HepG2 (cell line): Measurements from ENCODE around the gene CCDC57. TPM values are rescaled to one million over a fixed set of nuclear protein-coding genes. Genes with fewer than 3 reads are reported as not detected.

ENCODE experiments used
- AGO1 ChIP-seq: fragments of 200-400 bp; formaldehyde crosslinking; IDR thresholded peaks from 2 replicates; pipeline ENCODE4 v1.6.1; 2017; ENCODE audit warnings: mild to moderate bottlenecking, low read depth, low read length, moderate library complexity; ENCODE audit not compliant: poor library complexity, severe bottlenecking
- AHR ChIP-seq: IDR thresholded peaks from 2 replicates; pipeline ENCODE4 v1.6.1; 2018; ENCODE audit warnings: missing genetic modification reagents, missing compliant biosample characterization
- FOXA3 ChIP-seq: IDR thresholded peaks from 2 replicates; pipeline ENCODE4 v1.6.1; 2016; ENCODE audit warnings: missing genetic modification reagents, missing compliant biosample characterization
- FOXP4 ChIP-seq: sonication (generic); formaldehyde crosslinking; IDR thresholded peaks from 2 replicates; pipeline ENCODE4 v1.4.0; 2020; ENCODE audit warnings: missing genetic modification reagents
- HIVEP1 ChIP-seq: sonication (generic); formaldehyde crosslinking; IDR thresholded peaks from 2 replicates; pipeline ENCODE4 v1.4.0; 2020; ENCODE audit warnings: mild to moderate bottlenecking, missing genetic modification reagents
- JDP2 ChIP-seq: sonication (generic); formaldehyde crosslinking; IDR thresholded peaks from 2 replicates; pipeline ENCODE4 v1.8.1; 2022; ENCODE audit warnings: missing genetic modification reagents, borderline replicate concordance
- KAT2B ChIP-seq: fragments of 150-350 bp; IDR thresholded peaks from 2 replicates; pipeline ENCODE4 v1.6.1; 2014; ENCODE audit warnings: low read depth, low read length, borderline replicate concordance
- KDM5B ChIP-seq: sonication (generic); formaldehyde crosslinking; IDR thresholded peaks from 2 replicates; pipeline ENCODE4 v1.4.0; 2020; ENCODE audit warnings: missing genetic modification reagents, mild to moderate bottlenecking, borderline replicate concordance
- MAX ChIP-seq: IDR thresholded peaks from 2 replicates; pipeline ENCODE4 v1.6.1; 2012; ENCODE audit warnings: inconsistent platforms
- MEIS2 ChIP-seq: sonication (generic); formaldehyde crosslinking; IDR thresholded peaks from 2 replicates; pipeline ENCODE4 v1.9.0; 2021; ENCODE audit warnings: mild to moderate bottlenecking, missing genetic modification reagents
- MTA3 ChIP-seq: sonication (generic); formaldehyde crosslinking; IDR thresholded peaks from 2 replicates; pipeline ENCODE4 v1.4.0; 2020; ENCODE audit warnings: missing genetic modification reagents
- MYC ChIP-seq: sonication (generic); formaldehyde crosslinking; IDR thresholded peaks from 2 replicates; pipeline ENCODE4 v1.9.0; 2021; ENCODE audit warnings: missing genetic modification reagents, borderline replicate concordance
- NRL ChIP-seq: sonication (generic); formaldehyde crosslinking; IDR thresholded peaks from 2 replicates; pipeline ENCODE4 v1.5.0; 2020; ENCODE audit warnings: missing genetic modification reagents, mild to moderate bottlenecking, moderate library complexity, borderline replicate concordance
- SALL1 ChIP-seq: sonication (generic); formaldehyde crosslinking; IDR thresholded peaks from 2 replicates; pipeline ENCODE4 v1.8.0; 2022; ENCODE audit warnings: mild to moderate bottlenecking, missing genetic modification reagents
- SMAD3 ChIP-seq: sonication (generic); formaldehyde crosslinking; IDR thresholded peaks from 2 replicates; pipeline ENCODE4 v1.4.0; 2020; ENCODE audit warnings: missing genetic modification reagents
- SMYD3 ChIP-seq: sonication (generic); formaldehyde crosslinking; IDR thresholded peaks from 2 replicates; pipeline ENCODE4 v1.8.1; 2023; ENCODE audit warnings: mild to moderate bottlenecking, missing genetic modification reagents
- SNRNP70 ChIP-seq: fragments of 200-400 bp; formaldehyde crosslinking; IDR thresholded peaks from 2 replicates; pipeline ENCODE4 v1.6.1; 2017; ENCODE audit warnings: mild to moderate bottlenecking, low read depth, low read length, moderate library complexity
- SP5 ChIP-seq: IDR thresholded peaks from 2 replicates; pipeline ENCODE4 v1.6.1; 2016; ENCODE audit warnings: low read depth, borderline replicate concordance
- TARDBP ChIP-seq: sonication (generic); formaldehyde crosslinking; IDR thresholded peaks from 2 replicates; pipeline ENCODE4 v1.8.0; 2022; ENCODE audit warnings: mild to moderate bottlenecking, missing genetic modification reagents
- TERF1 ChIP-seq: sonication (generic); formaldehyde crosslinking; IDR thresholded peaks from 2 replicates; pipeline ENCODE4 v1.8.0; 2022; ENCODE audit warnings: mild to moderate bottlenecking, missing genetic modification reagents, moderate library complexity
- ZBTB25 ChIP-seq: IDR thresholded peaks from 2 replicates; pipeline ENCODE4 v1.6.1; 2018; ENCODE audit warnings: missing genetic modification reagents
- ZNF17 ChIP-seq: sonication (generic); formaldehyde crosslinking; IDR thresholded peaks from 2 replicates; pipeline ENCODE4 v1.5.0; 2020; ENCODE audit warnings: mild to moderate bottlenecking, missing genetic modification reagents
- ZNF501 ChIP-seq: sonication (generic); formaldehyde crosslinking; IDR thresholded peaks from 2 replicates; pipeline ENCODE4 v1.5.1; 2020; ENCODE audit warnings: mild to moderate bottlenecking, moderate library complexity, missing genetic modification reagents
- ZNF547 ChIP-seq: sonication (generic); formaldehyde crosslinking; IDR thresholded peaks from 2 replicates; pipeline ENCODE4 v1.5.1; 2020; ENCODE audit warnings: mild to moderate bottlenecking, missing genetic modification reagents
- ZNF740 ChIP-seq: sonication (generic); formaldehyde crosslinking; IDR thresholded peaks from 2 replicates; pipeline ENCODE4 v1.4.0; 2020; ENCODE audit warnings: missing genetic modification reagents
- ZSCAN20 ChIP-seq: sonication (generic); formaldehyde crosslinking; IDR thresholded peaks from 2 replicates; pipeline ENCODE4 v1.4.0; 2020; ENCODE audit warnings: missing genetic modification reagents, mild to moderate bottlenecking, borderline replicate concordance
- polyA plus RNA-seq, 8 experiments: library from polyadenylated mRNA; depleted of rRNA in 3 of 8; stranded (reverse) in 7 of 8; unstranded in 1 of 8; fragments of >200 nt; fragmentation: Illumina TruSeq in 4 of 8; extraction: Trizol in 4 of 8; gene quantifications; 2 replicates each; pipeline versions ENCODE4 v1.2.1 to v1.2.3, GENCODE V29; 2011 to 2016; ENCODE audit warnings: low read depth in 4 of 8, missing spikeins in 1 of 8, mixed read lengths in 1 of 8; ENCODE audit not compliant: insufficient read depth in 1 of 8
- total RNA-seq, 5 experiments: library from RNA; depleted of rRNA; stranded (reverse); fragments of >200 nt; fragmentation: Illumina TruSeq; extraction: Trizol; gene quantifications; 2 replicates each; pipeline ENCODE4 v1.2.3, GENCODE V29; 2016; ENCODE audit warnings: low read depth in 1 of 5

Gene CCDC57
- total and polyA plus RNA-seq, 2 of the 13 experiments (the other 11 are each of a cell fraction or from before 2014, with no cell fraction given), result 59.3 to 59.9 TPM

- TF ChIP-seq SMAD3, result peak; percentile 30; the same call in 1 of the 2 replicates
- peak; percentile 98 for TF ChIP-seq AHR (CRISPR knock-in tag)
- TF ChIP-seq MTA3 (CRISPR knock-in tag), result no peak
- peak; percentile 64 for TF ChIP-seq FOXP4 (CRISPR knock-in tag)
- peak; percentile 69; the same call in 1 of the 2 replicates for TF ChIP-seq KDM5B (CRISPR knock-in tag)
- TF ChIP-seq SALL1 (CRISPR knock-in tag), result peak; percentile 88
- TF ChIP-seq TERF1 (CRISPR knock-in tag), result peak; percentile 76; the same call in 1 of the 2 replicates
- peak; percentile 66; the same call in 1 of the 2 replicates for TF ChIP-seq HIVEP1 (CRISPR knock-in tag)
- TF ChIP-seq ZNF17 (CRISPR knock-in tag), result no peak
- TF ChIP-seq MEIS2, result peak; percentile 60
- TF ChIP-seq JDP2 (CRISPR knock-in tag), result no peak; the same call in 1 of the 2 replicates
- peak; percentile 53 for TF ChIP-seq FOXA3
- no peak for TF ChIP-seq SNRNP70
- TF ChIP-seq SP5 (CRISPR knock-in tag), result peak; percentile 88
- TF ChIP-seq ZNF547 (CRISPR knock-in tag), result no peak
- TF ChIP-seq SMYD3 (CRISPR knock-in tag), result no peak
- TF ChIP-seq MYC (CRISPR knock-in tag), result peak; percentile 85
- peak; percentile 97 for TF ChIP-seq MAX
- no peak for TF ChIP-seq AGO1
- TF ChIP-seq NRL (CRISPR knock-in tag), result peak; percentile 56; the same call in 1 of the 2 replicates
- 0 out of 2 replicates have a peak, but pooled peaks have one; percentile 7 for TF ChIP-seq ZNF501 (CRISPR knock-in tag)
- TF ChIP-seq TARDBP (CRISPR knock-in tag), result peak; percentile 70
- no peak for TF ChIP-seq ZSCAN20 (CRISPR knock-in tag)
- TF ChIP-seq ZBTB25 (CRISPR knock-in tag), result no peak; the same call in 1 of the 2 replicates
- peak; percentile 9; the same call in 1 of the 2 replicates for TF ChIP-seq ZNF740 (CRISPR knock-in tag)
- TF ChIP-seq KAT2B, result no peak
Measured at GRCh38 chr17:82217530-82218204, 5.0 kb upstream of the CCDC57 start (continued).
